Osteocyte (in vitro differentiated cells): ENCODE data around the gene CPT1A. TPM values are rescaled to one million over a fixed set of nuclear protein-coding genes. Genes with fewer than 3 reads are reported as not detected.

Experiments used
- DNase-seq: peaks from one replicate; pipeline ENCODE4 v3.0.0; 2021; ENCODE audit warnings: mixed read lengths; ENCODE audit not compliant: unreplicated experiment; ENCODE audit errors: extremely low spot score
- H3K27ac Mint-ChIP-seq: one replicate; pipeline ENCODE4 v1.8.0; 2021; ENCODE audit warnings: mild to moderate bottlenecking, mixed read lengths; ENCODE audit not compliant: unreplicated experiment
- H3K27me3 Mint-ChIP-seq: one replicate; pipeline ENCODE4 v1.8.0; 2021; ENCODE audit warnings: mixed read lengths; ENCODE audit not compliant: unreplicated experiment
- H3K36me3 Mint-ChIP-seq: one replicate; pipeline ENCODE4 v1.8.0; 2021; ENCODE audit warnings: mixed read lengths; ENCODE audit not compliant: unreplicated experiment
- H3K4me1 Mint-ChIP-seq: one replicate; pipeline ENCODE4 v1.8.0; 2021; ENCODE audit warnings: mixed read lengths; ENCODE audit not compliant: unreplicated experiment
- H3K4me3 Mint-ChIP-seq: one replicate; pipeline ENCODE4 v1.8.0; 2021; ENCODE audit warnings: mild to moderate bottlenecking, moderate library complexity, mixed read lengths; ENCODE audit not compliant: unreplicated experiment
- H3K9me3 Mint-ChIP-seq: one replicate; pipeline ENCODE4 v1.8.0; 2021; ENCODE audit warnings: mixed read lengths; ENCODE audit not compliant: unreplicated experiment
- total RNA-seq: library from RNA; stranded (reverse); gene quantifications from 2 replicates; pipeline ENCODE4 v1.2.1, GENCODE V29; 2021
- TF ChIP-seq, protein P1 (sequence below): fragments of 200-600 bp; sonication (generic); IDR thresholded peaks from 2 replicates; pipeline ENCODE4 v1.5.0; 2021; ENCODE audit warnings: antibody characterized with exemption, mild to moderate bottlenecking, moderate library complexity

The CPT1A gene
- total RNA-seq, 1 donor from 2014 or later = 109 TPM

DNA sequence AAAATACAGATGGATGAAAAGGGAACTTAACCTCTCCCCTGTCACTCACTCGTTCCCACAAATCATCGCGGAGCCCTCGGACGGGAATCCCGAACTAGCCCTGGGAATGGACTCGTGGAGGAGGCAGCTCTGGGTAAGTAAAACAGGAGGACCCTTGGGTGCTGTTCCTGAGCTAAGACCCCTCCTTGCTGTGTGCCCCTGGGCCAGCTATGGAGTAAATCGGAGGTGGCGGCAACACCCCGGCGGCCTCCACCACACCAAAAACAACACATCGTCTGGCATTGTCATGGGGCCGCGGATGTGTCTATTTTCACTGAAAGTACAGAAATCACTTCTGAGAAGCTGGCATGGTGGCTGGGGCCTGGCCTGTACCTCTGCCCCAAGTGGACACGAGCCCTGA is 12.1 kb downstream of the CPT1A start:
- TF ChIP-seq, protein P1, sequence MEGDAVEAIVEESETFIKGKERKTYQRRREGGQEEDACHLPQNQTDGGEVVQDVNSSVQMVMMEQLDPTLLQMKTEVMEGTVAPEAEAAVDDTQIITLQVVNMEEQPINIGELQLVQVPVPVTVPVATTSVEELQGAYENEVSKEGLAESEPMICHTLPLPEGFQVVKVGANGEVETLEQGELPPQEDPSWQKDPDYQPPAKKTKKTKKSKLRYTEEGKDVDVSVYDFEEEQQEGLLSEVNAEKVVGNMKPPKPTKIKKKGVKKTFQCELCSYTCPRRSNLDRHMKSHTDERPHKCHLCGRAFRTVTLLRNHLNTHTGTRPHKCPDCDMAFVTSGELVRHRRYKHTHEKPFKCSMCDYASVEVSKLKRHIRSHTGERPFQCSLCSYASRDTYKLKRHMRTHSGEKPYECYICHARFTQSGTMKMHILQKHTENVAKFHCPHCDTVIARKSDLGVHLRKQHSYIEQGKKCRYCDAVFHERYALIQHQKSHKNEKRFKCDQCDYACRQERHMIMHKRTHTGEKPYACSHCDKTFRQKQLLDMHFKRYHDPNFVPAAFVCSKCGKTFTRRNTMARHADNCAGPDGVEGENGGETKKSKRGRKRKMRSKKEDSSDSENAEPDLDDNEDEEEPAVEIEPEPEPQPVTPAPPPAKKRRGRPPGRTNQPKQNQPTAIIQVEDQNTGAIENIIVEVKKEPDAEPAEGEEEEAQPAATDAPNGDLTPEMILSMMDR = no peak
- Mint-ChIP-seq H3K9me3 (no peaks in the 10 kb centered on the region), H3K27ac (no peak overlapping the region), H3K27me3 (no peaks in the 10 kb centered on the region), H3K36me3 (peaks cover 28% of the 10 kb centered on the region), H3K4me3 (no peak overlapping the region), H3K4me1 (peaks cover 22% of the 10 kb centered on the region)
- DNase-seq = no peak

DNA sequence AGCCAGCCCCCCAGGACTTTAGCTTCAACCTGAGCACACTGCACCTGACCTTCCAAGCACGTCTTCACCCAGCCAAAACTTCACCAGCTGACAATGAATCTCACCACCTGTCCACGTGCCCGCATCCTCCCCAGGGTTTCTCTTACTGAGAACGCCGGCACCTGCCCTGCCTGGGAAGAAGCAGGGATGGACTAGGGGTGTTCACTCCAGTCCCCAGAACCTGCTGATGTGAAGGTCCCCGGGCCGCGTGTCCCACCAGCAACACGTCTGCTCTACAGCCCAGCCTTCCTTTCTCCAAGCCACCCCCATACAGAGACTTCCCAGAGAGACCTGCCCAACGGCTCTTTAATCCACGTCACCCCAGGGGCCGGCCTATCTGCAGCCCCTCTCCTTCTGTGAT is 12.8 kb downstream of the CPT1A start:
- Mint-ChIP-seq H3K4me1 (peaks cover 19% of the 10 kb centered on the region), H3K9me3 (no peaks in the 10 kb centered on the region), H3K27me3 (no peaks in the 10 kb centered on the region), H3K4me3 (no peak overlapping the region), H3K27ac (no peak overlapping the region), H3K36me3 (peaks cover 28% of the 10 kb centered on the region)
- DNase-seq = no peak
- TF ChIP-seq, protein P1 = no peak

- DNase-seq = no peak
- no peak overlapping the region for H3K4me3 Mint-ChIP-seq
- TF ChIP-seq, protein P1 = no peak
- no peaks in the 10 kb centered on the region for H3K9me3 Mint-ChIP-seq
- H3K36me3 Mint-ChIP-seq = peaks cover 28% of the 10 kb centered on the region
- H3K27ac Mint-ChIP-seq = no peak overlapping the region
- peaks cover 19% of the 10 kb centered on the region for H3K4me1 Mint-ChIP-seq
- H3K27me3 Mint-ChIP-seq = no peaks in the 10 kb centered on the region
Measured at GRCh38 chr11:68828155-68828931, 13.4 kb downstream of the CPT1A start.

- Mint-ChIP-seq H3K36me3 (peaks cover 28% of the 10 kb centered on the region), H3K4me1 (peaks cover 15% of the 10 kb centered on the region), H3K4me3 (no peak overlapping the region), H3K27me3 (no peaks in the 10 kb centered on the region), H3K27ac (peak overlapping the region; percentile 60), H3K9me3 (no peaks in the 10 kb centered on the region)
- TF ChIP-seq, protein P1 = no peak
- DNase-seq = no peak
Measured at GRCh38 chr11:68827733-68828132, 14.0 kb downstream of the CPT1A start.

DNA sequence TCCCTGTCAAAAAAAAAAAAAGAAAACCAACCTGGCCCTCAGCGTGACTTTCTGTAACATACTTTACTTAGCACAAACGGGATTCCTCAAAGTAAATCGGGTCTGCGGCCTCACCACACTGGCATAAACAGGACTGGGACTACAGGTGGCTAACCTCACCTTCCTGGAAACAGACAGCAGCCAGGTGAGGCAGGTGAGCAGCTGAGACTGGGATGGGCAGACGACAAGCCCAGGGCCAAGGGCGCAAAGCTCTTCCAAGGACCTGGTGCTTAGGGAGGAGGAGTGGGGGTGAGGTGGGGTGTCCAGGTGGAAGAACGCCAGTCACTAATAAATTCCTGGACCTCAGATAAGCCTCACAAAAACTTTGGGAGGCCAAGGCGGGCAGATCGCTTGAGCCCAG is 15.0 kb downstream of the CPT1A start:
- Mint-ChIP-seq H3K36me3 (peaks cover 31% of the 10 kb centered on the region), H3K4me3 (no peak overlapping the region), H3K4me1 (peaks cover 14% of the 10 kb centered on the region), H3K27me3 (no peaks in the 10 kb centered on the region), H3K27ac (no peak overlapping the region), H3K9me3 (no peaks in the 10 kb centered on the region)
- no peak for DNase-seq
- TF ChIP-seq, protein P1 = no peak
